ENCODE data around the gene ROBO4.

Gene ROBO4

DNA sequence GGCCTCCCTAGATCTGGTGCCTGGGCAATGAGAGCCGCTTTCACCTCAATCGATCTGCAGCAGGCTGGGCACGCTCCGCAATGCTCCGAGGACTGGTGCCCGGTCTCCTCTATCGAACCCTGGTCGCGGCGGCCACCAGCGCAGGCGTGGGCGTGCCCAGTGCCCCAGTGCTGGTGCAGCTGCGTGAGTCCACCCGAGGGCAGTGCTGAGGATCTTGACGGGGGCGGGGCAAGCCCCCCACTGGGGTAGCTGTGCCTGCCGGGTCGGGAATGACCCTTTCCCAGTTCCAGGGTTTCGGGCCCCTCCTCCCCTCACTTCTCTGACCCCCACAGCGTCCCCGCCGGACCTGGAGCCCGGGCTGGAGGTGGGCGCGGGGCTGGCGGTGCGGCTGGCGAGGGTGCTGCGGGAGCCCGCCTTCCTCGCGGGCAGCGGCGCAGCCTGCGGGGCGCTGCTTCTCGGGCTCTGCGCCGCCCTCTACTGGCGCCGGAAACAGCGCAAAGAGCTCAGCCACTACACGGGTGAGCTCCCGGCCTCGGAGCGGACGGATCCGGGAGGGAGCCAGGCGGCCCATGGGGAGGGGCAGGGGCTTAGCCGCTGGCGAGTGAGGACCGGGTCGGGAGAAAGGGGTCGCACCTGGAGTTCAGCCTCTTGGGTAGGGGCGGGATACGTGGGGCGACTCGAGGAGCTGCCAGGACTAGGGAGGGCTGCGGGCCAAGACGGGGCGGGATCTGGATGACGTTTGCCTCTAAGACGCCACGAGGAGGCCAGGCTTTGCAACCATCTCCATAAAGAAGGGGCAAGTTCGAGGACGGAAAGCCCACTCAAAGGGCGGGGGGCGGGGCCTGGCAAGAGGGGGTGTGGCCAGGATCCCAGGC lies 21.5 kb downstream of the ROBO4 start:
- peak; percentile 85 for DNase-seq (ENCODE audit: extremely low read depth, low read depth)
- H3K4me3 ChIP-seq (replicated peaks; ENCODE audit: low read depth, low read length) = peak overlapping the region; percentile 55
- peak; percentile 59 for TF ChIP-seq CTCF (IDR thresholded peaks at IDR 0.05; ENCODE audit: low read depth, low read length, missing control alignments)

DNA sequence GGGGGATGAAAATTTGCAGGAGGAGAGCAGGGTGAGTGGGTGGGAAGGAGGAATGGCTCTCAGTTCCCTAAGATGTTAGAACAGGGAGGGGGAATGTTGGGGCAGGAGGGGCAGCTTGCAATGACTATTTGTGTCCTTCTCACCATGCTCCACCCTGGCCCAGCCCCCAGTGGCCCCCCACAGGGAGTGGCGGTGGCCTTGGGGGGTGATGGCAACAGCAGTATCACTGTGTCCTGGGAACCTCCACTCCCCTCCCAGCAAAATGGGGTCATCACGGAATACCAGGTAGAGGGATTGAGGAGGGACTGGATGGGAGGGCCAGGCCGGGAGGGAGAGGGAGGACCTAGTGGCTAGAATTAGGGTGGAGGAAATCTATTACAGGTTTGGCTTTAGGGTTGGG lies 22.3 kb downstream of the ROBO4 start:
- H3K4me3 ChIP-seq (replicated peaks; ENCODE audit: low read depth, low read length) = peak overlapping the region; percentile 55
- TF ChIP-seq CTCF (IDR thresholded peaks at IDR 0.05; ENCODE audit: low read depth, low read length, missing control alignments) = no peak

DNA sequence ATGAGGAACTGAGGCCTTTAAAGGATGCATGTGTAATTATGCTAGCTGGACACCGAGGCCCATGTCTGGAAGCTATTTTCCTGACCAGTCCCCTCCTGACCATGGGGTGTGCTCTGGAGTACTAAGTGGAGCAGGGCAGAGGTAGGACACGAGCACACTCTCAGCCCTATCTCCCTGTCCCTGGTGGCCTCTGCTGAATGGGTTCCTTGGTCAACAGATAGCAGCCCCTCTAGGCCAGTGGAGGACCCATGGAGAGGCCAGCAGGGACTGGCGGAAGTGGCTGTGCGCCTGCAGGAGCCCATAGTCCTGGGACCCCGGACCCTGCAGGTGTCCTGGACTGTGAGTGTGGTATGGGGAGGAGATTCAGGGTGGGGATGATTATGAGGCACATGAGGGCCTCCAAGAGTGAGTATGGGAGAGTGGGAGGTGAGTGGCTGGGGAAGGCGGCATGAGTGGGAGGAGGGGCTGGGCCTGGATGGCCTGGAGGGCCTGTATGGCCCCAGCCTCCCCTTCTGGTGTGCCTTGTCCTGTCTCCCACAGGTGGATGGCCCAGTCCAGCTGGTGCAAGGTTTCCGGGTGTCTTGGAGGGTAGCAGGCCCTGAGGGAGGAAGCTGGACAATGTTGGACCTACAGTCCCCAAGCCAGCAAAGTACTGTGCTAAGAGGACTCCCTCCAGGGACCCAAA lies 23.0 kb downstream of the ROBO4 start:
- no peak for DNase-seq (ENCODE audit: extremely low read depth, low read depth)
- TF ChIP-seq CTCF (IDR thresholded peaks at IDR 0.05; ENCODE audit: low read depth, low read length, missing control alignments) = no peak
- no peak overlapping the region for H3K4me3 ChIP-seq (replicated peaks; ENCODE audit: low read depth, low read length)

More for the DNA sequence above, 22.3 kb downstream of the ROBO4 start:
- DNase-seq (ENCODE audit: extremely low read depth, low read depth) = no peak

DNA sequence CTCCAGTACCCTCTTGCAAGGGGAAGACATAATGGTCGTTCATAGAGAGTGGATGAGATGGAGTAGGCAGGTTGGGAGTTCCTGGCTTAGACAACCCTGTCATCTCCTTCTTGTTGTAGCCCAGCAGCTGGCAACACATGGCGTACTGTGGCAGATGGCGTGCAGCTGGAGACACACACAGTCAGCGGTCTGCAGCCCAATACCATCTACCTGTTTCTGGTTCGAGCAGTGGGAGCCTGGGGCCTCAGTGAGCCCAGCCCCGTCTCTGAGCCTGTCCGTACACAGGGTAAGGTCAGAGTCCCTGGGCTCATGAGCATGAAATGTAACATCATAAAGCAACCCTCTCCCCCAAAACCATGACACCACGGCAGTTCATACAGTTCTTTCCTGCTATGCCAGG lies 23.7 kb downstream of the ROBO4 start:
- no peak overlapping the region for H3K4me3 ChIP-seq (replicated peaks; ENCODE audit: low read depth, low read length)
- TF ChIP-seq CTCF (IDR thresholded peaks at IDR 0.05; ENCODE audit: low read depth, low read length, missing control alignments) = no peak
- DNase-seq (ENCODE audit: extremely low read depth, low read depth) = no peak

- H3K4me3 ChIP-seq (replicated peaks; ENCODE audit: low read depth, low read length) = no peak overlapping the region
- no peak for DNase-seq (ENCODE audit: extremely low read depth, low read depth)
- no peak for TF ChIP-seq CTCF (IDR thresholded peaks at IDR 0.05; ENCODE audit: low read depth, low read length, missing control alignments)
Measured at GRCh38 chr11:124872741-124873140, 24.9 kb downstream of the ROBO4 start.

GRCh38 chr11:124872280-124872679 lies 25.4 kb downstream of the ROBO4 start:
- H3K4me3 ChIP-seq (replicated peaks; ENCODE audit: low read depth, low read length) = no peak overlapping the region
- TF ChIP-seq CTCF (IDR thresholded peaks at IDR 0.05; ENCODE audit: low read depth, low read length, missing control alignments) = no peak
- no peak for DNase-seq (ENCODE audit: extremely low read depth, low read depth)
